ENCODE measurements around the gene PDZD2.

DNA sequence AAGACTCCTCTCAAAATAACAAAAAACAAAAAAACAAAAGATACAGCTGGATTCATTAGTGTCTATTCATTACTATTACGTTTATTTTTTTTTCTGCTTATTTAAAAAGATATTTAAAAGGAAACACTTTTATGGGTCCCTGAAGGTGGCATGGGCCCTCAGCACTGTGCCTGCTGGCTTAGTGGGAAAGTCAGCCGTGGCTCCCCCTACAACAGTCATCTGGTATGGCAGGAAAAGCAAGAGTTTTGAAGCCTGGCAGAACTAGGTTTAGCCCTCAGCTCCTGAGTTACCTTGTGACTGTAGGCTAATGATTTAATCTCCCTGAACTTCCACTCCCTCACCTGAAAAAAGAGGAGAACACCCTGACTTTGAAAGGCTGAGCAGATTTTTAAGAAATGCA lies 399.6 kb downstream of the PDZD2 start:
- TF ChIP-seq, protein P1, sequence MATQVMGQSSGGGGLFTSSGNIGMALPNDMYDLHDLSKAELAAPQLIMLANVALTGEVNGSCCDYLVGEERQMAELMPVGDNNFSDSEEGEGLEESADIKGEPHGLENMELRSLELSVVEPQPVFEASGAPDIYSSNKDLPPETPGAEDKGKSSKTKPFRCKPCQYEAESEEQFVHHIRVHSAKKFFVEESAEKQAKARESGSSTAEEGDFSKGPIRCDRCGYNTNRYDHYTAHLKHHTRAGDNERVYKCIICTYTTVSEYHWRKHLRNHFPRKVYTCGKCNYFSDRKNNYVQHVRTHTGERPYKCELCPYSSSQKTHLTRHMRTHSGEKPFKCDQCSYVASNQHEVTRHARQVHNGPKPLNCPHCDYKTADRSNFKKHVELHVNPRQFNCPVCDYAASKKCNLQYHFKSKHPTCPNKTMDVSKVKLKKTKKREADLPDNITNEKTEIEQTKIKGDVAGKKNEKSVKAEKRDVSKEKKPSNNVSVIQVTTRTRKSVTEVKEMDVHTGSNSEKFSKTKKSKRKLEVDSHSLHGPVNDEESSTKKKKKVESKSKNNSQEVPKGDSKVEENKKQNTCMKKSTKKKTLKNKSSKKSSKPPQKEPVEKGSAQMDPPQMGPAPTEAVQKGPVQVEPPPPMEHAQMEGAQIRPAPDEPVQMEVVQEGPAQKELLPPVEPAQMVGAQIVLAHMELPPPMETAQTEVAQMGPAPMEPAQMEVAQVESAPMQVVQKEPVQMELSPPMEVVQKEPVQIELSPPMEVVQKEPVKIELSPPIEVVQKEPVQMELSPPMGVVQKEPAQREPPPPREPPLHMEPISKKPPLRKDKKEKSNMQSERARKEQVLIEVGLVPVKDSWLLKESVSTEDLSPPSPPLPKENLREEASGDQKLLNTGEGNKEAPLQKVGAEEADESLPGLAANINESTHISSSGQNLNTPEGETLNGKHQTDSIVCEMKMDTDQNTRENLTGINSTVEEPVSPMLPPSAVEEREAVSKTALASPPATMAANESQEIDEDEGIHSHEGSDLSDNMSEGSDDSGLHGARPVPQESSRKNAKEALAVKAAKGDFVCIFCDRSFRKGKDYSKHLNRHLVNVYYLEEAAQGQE (IDR thresholded peaks at IDR 0.05; ENCODE audit: low read depth), result no peak
- TF ChIP-seq, protein P2, sequence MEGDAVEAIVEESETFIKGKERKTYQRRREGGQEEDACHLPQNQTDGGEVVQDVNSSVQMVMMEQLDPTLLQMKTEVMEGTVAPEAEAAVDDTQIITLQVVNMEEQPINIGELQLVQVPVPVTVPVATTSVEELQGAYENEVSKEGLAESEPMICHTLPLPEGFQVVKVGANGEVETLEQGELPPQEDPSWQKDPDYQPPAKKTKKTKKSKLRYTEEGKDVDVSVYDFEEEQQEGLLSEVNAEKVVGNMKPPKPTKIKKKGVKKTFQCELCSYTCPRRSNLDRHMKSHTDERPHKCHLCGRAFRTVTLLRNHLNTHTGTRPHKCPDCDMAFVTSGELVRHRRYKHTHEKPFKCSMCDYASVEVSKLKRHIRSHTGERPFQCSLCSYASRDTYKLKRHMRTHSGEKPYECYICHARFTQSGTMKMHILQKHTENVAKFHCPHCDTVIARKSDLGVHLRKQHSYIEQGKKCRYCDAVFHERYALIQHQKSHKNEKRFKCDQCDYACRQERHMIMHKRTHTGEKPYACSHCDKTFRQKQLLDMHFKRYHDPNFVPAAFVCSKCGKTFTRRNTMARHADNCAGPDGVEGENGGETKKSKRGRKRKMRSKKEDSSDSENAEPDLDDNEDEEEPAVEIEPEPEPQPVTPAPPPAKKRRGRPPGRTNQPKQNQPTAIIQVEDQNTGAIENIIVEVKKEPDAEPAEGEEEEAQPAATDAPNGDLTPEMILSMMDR (IDR thresholded peaks at IDR 0.05 in 2 of 3, conservative IDR thresholded peaks at IDR 0.05 in 1 of 3; ENCODE audit: borderline replicate concordance in 1 of 3, insufficient read depth in 1 of 3, low read depth in 2 of 3, low read length in 2 of 3), result no peak
- TF ChIP-seq POLR2AphosphoS5 (IDR thresholded peaks at IDR 0.05; ENCODE audit: low read depth, low read length) (no peak), FOSL1 (IDR thresholded peaks at IDR 0.05; ENCODE audit: low read depth) (no peak), SIN3A (IDR thresholded peaks at IDR 0.05; ENCODE audit: low read depth) (no peak), YY1 (IDR thresholded peaks at IDR 0.05; ENCODE audit: extremely low read depth, insufficient replicate concordance, low read depth, low read length) (no peak)
